Measurements from ENCODE around the gene APOL2. TPM values are rescaled to one million over a fixed set of nuclear protein-coding genes. Genes with fewer than 3 reads are reported as not detected.

APOL2 gene
- total RNA-seq, 4 donors from 2014 or later: 39.0 to 121 (median 66.6) TPM

- no peak for TF ChIP-seq CTCF (IDR thresholded peaks at IDR 0.05; ENCODE audit: low read depth)
These were observed 3.7 kb downstream of the APOL2 start for GRCh38 chr22:36235585-36235984.

GRCh38 chr22:36234919-36235318 lies 4.4 kb downstream of the APOL2 start:
- no peak for TF ChIP-seq CTCF (IDR thresholded peaks at IDR 0.05; ENCODE audit: low read depth)

GRCh38 chr22:36234213-36234612 lies 5.1 kb downstream of the APOL2 start:
- no peak for TF ChIP-seq CTCF (IDR thresholded peaks at IDR 0.05; ENCODE audit: low read depth)

- TF ChIP-seq CTCF (IDR thresholded peaks at IDR 0.05; ENCODE audit: low read depth): no peak
These were observed 5.5 kb downstream of the APOL2 start for GRCh38 chr22:36233796-36234195.

- TF ChIP-seq CTCF (IDR thresholded peaks at IDR 0.05; ENCODE audit: low read depth): no peak
These were observed 6.5 kb downstream of the APOL2 start for GRCh38 chr22:36232715-36233401.

GRCh38 chr22:36228944-36229343 lies 10.4 kb downstream of the APOL2 start:
- no peak for TF ChIP-seq CTCF (IDR thresholded peaks at IDR 0.05; ENCODE audit: low read depth)

- no peak for TF ChIP-seq CTCF (IDR thresholded peaks at IDR 0.05; ENCODE audit: low read depth)
These were observed 11.5 kb downstream of the APOL2 start for GRCh38 chr22:36227806-36228205.

Measured in subcutaneous adipose tissue (tissue), 4 donors.